ENCODE measurements around the gene ZNF101.
A peak's percentile ranks its signal among the peaks of the same experiment; 100 is the strongest.

ZNF101 gene

DNA sequence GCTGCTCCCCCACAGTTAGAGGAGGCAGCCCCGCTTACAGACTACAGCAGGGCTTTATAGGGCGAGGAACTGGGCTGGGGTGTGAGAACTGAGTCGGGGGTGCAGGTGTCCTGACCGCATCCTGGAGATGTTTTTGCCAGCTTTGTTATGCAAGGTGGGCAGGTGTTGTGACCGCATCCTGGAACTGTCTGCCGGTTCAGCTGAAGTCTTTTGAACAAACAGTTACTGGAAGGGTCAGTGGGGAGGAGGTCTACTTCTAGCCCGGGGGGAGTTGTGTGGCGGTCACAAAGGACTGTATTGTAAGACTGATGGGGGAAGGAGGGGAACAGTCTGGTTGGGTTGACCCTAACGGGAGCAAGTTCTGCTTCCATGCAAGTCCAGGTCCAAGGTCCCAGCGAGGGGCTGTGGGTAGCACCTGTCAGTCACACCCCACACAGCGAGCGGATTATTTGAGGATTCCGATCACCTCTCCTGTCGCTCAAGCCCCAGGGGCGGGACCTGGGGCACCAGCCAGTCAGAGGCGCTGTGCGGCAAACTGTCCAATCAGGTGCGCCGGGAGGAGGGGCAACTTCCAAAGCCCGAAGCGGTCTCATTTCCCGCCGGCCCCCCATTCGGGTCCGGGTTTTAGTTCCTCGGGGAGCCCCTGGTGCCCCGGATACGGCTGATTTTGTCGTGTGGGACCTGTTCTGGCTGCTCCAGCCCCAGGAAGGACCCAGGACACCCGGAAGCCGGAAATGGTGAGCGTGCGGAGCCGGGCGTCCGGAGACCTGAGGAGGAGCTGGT is at the start of gene ZNF101:
ZNF101 (plus strand) TSS at position 610 of the 783 bp plus-strand sequence; CDS start at position 735, 125 bp downstream.
- DNase-seq = peak; percentile 90
- in situ Hi-C loops (cut with HindIII; ENCODE audit: low pct_ligation_motif_present, low pct_unique_long_range_greater_than_20kb, low sequenced_read_pairs) = no loop called here

DNA sequence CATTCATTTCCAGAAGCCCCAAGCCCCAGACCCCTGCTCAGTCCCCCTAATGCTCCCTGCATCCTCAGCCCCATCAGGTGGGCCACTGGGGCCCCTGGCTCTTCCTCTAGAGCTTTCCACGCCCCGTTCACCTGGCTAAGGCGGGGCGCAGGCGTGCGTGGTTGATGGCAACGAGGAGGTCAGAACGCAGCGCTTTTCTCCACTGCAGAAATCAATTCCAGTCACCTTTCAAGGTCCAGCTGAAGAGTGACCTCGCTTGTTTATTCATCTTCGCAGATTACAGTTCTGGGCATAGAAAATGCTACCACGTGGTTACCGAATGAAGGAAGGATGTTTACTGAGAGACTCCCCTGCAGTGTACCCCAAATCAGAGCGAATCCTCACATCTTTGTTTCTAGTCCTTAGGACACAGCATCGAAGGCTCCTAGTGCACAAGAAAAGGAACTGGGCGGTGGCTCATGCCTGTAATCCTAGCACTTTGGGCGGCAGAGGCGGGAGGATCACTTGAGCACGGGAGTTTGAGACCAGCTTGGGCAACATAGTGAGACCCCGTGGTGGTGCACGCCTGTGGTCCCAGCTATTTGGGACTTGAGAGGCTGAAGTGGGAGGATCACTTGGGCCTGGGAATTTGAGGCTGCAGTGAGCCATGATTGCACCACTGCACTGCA is 49.3 kb upstream of the ZNF101 start:
- in situ Hi-C loops (cut with HindIII; ENCODE audit: low pct_ligation_motif_present, low pct_unique_long_range_greater_than_20kb, low sequenced_read_pairs) = no loop called here
- no peak for DNase-seq

DNA sequence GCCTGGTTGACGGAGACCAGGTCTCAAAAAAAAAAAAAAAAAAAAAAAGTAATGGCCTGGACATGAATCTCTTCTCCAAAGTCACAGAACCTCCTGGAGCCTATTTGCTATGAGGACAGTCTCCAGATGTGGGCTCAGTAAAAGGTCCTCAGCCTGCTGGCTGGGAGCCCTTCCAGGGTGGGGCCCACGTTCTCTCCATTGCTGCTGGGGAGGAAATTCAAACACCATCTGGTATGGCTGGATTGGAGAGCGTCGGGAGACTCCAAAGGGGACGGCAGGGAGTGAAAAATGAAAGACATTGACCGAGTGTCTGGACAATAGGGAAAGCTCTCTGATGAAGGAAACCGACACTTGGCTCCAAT is 48.8 kb upstream of the ZNF101 start:
- in situ Hi-C loops (cut with HindIII; ENCODE audit: low pct_ligation_motif_present, low pct_unique_long_range_greater_than_20kb, low sequenced_read_pairs) = no loop called here
- no peak for DNase-seq

DNA sequence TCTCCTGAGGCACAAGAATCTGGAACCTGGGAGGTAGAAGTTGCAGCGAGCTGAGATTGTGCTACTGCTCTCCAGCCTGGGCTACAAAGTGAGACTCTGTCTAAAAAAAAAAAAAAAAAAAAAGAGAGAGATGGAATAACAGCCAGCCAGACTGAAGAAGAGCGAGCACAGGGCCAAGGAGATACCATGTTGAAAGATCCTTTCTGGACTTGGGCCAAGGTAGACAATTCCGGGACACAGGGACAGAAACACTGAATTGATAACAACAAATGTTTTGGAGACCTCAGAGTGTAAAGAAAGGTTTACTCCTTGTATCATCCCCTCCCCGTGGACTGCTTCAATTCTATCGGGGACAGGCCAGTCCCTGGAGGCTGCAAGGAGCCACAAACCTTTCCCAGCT is 45.3 kb upstream of the ZNF101 start:
- DNase-seq = no peak
- in situ Hi-C loops (cut with HindIII; ENCODE audit: low pct_ligation_motif_present, low pct_unique_long_range_greater_than_20kb, low sequenced_read_pairs) = no loop called here

DNA sequence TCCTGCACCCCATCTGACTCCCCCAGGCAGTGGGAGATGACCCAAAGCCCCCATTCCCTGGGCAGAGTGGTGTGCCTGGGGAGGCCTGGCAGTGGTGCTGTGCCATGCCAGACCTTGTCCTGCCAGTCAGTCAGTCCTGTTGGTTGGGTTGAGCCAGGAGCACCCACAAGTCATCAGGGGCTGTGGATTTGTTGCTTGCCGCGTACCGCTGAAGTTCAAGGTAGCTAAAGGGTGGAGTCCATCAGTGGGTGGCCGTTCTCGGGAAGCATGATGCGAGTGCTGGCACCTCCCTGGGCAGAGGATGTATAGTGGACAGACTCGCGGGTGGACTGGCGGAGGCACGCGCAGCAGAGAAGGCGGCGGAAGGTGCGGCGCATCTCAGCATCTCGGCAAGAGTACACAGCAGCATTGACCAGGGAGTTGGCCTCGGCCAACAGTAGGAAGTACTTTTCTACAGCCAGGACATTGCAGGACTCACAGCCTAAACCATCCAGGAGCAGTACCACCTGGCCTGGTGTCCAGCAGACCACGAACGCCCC is 44.5 kb upstream of the ZNF101 start:
- in situ Hi-C loops (cut with HindIII; ENCODE audit: low pct_ligation_motif_present, low pct_unique_long_range_greater_than_20kb, low sequenced_read_pairs) = no loop called here

DNA sequence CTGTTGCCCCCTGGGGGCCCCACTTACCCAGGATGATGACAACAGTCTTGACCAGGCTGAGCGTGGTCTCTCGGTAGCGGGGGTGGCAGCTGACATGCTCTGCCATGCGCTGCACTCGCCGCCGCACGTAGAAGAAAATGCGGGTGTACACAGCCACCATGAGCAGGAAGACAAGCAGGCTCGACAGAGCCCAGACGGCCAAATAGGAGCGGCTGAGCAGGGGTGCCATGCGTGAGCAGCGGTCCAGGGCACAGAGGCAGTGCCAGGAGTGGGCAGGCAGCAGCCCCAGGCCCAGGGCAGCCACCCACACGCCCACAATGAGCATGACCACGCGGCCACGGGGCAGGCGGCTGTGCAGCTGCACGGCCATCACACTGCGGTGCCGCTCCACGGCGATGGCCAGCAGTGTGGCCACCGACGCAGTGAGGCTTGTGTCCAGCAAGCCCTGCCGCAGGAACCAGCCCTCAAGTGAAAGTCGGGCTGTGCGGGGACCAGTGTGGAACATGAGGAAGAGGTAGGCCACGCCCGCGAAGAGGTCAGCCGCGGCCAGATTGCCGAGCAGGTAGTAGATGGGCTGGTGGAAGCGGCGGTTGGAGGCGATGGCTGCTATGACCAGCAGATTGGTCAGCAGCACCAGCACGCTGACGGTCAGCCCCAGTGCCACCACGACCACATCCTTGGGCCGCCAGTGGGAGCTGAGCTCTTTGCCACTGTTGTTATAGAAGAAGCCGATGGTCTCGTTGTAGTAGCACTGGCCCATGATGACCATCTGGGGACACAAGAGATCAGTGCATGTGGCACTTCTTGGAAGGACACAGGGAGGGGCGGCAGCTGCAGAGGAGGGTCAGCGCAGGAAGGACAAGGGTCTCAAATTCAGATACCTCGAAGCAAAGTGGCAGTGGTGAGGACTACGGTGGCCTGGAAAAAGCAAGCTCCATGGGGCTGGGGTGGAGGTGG is 41.8 kb upstream of the ZNF101 start:
- in situ Hi-C loops (cut with HindIII; ENCODE audit: low pct_ligation_motif_present, low pct_unique_long_range_greater_than_20kb, low sequenced_read_pairs) = no loop called here
- DNase-seq = no peak

More for the DNA sequence above, 44.5 kb upstream of the ZNF101 start:
- DNase-seq = no peak

DNA sequence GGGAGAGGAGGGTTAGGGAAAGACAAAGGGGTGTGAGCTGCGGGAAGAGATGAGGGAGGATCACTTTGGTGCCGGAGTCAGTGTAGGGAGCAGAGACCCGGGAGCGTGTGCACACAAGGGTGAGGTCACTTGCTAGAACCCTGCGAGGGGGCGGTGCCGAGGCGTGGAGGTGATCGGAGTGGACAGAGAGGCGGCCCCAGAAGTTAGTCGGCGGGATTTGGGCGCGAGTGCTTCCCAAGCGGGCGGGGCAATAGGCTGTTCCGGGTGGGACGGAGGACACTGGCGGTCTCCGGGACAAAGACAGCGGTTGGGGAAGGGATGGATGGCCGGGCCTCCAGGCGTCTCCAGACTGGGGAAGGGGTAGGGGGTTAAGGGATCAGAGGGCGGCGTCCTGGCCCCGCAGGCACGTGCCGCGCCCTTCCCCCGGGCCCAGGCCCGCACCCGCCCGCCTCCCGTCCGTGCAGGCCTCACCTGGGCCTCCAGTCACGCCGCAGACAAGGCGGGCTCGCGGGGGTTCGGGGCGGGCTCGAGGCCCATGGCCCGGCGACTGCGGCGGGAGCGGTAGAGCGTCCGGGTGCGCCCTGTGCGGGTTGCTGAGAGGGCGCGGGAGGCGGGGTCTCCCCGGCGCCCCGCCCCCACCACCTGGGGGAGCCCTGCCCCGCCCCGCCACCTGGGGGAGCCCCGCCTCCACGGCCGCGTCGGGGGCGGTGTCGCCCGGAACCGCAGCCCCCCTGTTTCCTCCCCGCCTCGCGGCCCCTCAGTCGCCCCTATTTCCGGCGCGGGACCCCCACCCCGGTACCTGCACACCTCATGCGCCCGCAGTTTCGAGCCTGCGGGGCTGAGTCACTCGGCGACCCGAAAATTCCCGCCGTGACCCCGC is 40.8 kb upstream of the ZNF101 start, which contains the start of gene LPAR2:
LPAR2 (minus strand) TSS at position 600 of the 880 bp plus-strand sequence. CDS start 945 bp downstream, outside the sequence.
- in situ Hi-C loops (cut with HindIII; ENCODE audit: low pct_ligation_motif_present, low pct_unique_long_range_greater_than_20kb, low sequenced_read_pairs) = no loop called here
- peak; percentile 32 for DNase-seq

DNA sequence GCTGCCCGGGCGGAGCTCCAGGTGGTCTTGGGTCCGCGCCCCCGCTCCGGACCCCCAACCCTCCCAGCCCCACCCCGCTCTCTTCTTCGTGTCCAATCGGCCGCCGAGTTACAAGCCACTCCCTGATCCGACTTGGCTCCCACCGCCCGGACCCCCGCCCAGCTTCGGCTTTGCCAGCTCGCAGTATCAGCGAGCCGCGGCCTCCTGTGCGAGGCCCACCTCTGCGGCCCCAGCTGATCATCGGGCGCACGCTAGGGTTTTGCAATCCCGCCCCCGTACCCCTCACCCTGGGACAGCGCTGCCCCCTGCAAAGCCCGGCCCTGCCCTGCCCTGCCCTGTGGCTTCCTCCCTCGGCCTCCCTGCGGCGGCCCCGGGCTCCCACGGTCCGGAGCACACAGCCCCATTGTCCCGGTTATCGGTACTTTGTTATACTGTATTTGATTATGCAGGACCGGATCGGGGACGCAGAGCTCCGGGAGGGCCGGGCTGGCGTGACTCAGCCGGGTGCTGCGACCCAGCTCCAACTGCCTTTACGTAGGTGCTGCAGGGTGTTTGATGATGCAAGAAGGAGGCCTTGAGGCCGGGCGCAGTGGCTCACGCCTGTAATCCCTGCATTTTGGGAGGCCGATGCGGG is 40.0 kb upstream of the ZNF101 start:
- in situ Hi-C loops (cut with HindIII; ENCODE audit: low pct_ligation_motif_present, low pct_unique_long_range_greater_than_20kb, low sequenced_read_pairs) = no loop called here
- peak; percentile 60 for DNase-seq

DNA sequence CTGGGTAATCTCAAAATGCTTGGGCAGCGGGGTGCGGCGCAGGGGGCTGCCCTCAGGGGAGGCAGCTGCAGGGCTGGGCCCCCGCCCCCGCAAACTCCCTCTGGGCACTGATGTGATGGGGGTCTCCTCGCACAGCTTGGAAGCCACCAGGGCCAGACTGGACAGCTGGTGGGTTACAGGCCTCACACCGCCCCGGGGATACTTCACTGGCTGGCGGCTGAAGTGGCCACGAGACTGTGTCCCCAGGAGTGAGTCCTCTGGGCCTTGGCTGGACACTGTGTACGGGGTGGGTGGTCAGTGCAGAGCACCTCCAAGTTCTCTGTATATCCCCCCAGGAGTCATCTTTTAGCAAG is 38.6 kb upstream of the ZNF101 start:
- in situ Hi-C loops (cut with HindIII; ENCODE audit: low pct_ligation_motif_present, low pct_unique_long_range_greater_than_20kb, low sequenced_read_pairs) = no loop called here

DNA sequence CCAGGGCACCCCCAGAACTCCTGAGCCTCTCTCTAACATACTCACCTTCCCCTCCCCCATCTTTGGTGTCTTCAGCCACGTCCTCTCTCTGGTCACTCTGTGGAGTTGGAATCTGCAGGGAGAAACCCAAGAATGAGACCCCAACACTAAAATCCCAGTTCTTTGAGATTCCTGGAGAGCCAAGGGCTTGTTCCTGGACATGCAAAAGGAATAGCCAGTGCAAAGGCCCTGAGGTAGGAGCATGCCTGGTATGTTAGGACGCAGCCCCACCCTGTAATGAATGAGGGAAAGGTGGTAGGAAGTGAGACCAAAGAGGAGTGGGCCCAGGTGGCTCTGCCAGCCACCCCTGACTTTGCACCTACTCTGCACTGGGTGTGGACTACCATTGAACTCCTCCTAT is 38.2 kb upstream of the ZNF101 start:
- no peak for DNase-seq
- in situ Hi-C loops (cut with HindIII; ENCODE audit: low pct_ligation_motif_present, low pct_unique_long_range_greater_than_20kb, low sequenced_read_pairs) = no loop called here

More for the DNA sequence above, 38.6 kb upstream of the ZNF101 start:
- DNase-seq = no peak

DNA sequence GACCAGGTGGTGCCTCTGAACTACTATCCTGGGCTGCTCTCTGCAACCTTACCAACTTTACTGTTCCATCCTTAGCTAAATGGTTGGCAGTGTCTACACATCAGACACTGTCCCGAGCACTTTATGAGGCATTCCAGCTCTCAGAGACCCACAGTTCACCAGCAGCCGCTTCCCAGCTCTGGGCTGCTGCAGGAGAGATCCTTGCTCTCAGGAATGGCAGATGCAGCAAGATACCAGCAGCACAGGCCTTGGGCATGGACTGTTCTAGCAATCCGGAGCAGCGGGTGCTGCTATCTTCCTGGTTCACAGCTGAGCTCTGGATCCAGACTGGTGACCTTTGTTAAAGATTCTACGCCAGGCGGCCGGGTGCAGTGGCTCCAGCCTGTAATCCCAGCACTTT is 37.3 kb upstream of the ZNF101 start:
- in situ Hi-C loops (cut with HindIII; ENCODE audit: low pct_ligation_motif_present, low pct_unique_long_range_greater_than_20kb, low sequenced_read_pairs) = no loop called here
- DNase-seq = no peak

DNA sequence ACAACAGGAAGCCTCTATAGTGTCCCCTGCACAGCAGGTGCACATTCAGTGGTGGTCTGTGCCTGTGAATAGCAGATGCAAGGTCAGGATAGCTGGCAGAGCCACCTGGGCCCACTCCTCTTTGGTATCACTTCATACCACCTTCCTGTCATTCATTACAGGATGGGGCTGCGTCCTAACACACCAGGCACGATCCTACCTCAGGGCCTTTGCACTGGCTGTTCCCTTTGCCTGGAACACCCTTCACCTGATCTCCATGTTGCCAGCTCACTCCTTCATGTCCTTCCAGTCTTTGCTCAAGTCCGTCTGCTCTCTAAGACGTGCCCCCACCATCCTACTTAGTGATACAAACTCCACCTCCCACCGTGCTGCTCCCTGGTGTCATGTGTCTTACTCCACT is 36.0 kb upstream of the ZNF101 start:
- in situ Hi-C loops (cut with HindIII; ENCODE audit: low pct_ligation_motif_present, low pct_unique_long_range_greater_than_20kb, low sequenced_read_pairs) = no loop called here
- no peak for DNase-seq

DNA sequence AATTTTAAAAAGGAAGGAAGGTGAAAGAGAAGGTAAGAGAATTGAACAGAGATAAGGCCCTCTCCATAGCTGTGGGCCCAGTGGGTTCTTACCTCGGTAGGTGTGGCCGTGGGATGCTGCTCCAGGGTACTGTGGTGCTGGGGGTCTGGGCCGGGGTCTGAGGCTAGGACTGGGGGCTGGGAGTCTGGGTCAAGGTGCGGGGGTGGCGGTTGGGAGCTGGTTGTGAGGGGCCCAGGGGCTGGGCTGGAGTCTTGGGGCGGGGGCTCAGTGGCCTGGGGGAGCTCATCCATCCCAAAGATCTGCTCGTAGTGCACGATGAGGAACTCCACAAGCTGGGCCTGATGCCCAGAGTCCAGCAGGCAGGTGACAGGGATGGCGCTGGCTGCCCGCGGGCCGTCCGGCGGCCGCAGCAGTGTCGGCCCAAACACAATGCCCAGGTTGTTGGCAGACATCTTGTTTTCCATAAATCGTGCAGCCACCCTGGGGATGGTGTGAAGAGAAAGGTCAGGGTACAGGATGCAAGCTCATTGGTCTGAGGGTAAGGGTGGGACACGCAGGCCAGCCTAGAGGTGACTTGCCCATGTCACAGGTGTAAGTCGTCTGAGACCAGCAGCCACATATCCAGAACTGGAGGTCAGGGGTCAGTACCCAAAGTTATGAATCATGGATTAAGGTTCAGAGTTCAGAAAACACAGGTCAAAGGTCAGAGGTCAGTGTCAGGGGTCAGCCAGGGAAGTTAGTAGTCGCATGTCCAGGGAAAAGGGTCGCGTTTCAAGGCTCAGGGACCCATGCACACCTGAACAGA is 34.7 kb upstream of the ZNF101 start:
- no peak for DNase-seq
- in situ Hi-C loops (cut with HindIII; ENCODE audit: low pct_ligation_motif_present, low pct_unique_long_range_greater_than_20kb, low sequenced_read_pairs) = no loop called here

DNA sequence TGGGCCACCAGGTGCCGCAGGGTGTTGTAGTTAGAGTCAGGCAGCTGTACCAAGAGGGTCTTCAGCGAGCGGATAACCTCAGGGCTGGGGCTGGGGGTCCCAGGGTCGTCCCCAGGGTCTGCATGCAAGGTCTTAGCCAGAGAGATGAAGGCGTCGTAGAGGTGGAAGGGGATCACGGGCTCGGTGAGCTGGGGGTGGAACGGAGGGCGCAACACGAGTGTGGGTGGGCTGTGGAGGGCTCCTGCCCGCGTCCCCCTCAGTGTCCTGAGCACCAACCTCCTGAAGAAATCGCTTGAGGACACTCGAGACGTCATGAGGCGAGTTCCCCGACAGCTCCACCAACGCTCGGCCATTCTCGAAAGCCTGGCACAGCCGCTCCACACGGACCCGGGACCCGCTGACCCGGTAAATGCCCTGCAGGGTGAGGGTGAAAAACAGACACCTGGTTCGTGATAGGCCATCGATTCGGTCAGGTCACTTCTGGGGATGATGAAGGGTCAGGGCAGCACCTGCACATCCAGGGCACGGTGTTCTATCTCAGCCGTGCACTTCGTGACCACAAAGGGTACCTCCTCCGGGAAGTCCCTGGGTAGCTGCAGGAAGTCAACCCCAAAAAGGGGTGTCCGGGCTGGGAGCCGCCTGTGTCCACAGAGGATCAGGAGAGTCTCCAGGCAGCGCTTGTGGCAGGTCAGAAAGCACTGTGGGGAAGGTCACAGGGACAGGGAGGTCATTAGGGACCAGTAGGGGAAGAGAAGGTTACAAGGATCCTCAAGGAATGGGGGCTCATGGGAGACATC is 33.9 kb upstream of the ZNF101 start:
- no peak for DNase-seq
- in situ Hi-C loops (cut with HindIII; ENCODE audit: low pct_ligation_motif_present, low pct_unique_long_range_greater_than_20kb, low sequenced_read_pairs) = no loop called here

DNA sequence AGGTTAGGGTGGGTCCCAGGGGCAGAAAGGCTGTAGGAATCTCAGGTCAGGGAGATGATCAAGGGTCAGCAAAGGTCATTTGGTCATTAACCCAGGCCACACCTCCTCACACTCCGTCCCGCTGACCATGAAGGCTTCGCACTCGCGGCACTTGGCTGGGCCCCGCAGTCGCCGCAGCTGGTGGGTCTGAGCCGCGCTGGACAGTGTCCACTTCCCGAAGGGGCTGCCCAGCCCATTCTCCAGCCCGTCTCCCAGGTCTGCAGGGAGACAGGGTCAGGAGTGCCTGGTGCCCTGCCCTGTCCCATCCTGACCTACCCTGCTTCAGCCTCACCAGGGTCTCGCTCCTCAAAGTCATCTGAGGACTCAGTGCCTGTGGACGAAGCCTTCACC is 33.3 kb upstream of the ZNF101 start:
- DNase-seq = no peak
- in situ Hi-C loops (cut with HindIII; ENCODE audit: low pct_ligation_motif_present, low pct_unique_long_range_greater_than_20kb, low sequenced_read_pairs) = no loop called here

DNA sequence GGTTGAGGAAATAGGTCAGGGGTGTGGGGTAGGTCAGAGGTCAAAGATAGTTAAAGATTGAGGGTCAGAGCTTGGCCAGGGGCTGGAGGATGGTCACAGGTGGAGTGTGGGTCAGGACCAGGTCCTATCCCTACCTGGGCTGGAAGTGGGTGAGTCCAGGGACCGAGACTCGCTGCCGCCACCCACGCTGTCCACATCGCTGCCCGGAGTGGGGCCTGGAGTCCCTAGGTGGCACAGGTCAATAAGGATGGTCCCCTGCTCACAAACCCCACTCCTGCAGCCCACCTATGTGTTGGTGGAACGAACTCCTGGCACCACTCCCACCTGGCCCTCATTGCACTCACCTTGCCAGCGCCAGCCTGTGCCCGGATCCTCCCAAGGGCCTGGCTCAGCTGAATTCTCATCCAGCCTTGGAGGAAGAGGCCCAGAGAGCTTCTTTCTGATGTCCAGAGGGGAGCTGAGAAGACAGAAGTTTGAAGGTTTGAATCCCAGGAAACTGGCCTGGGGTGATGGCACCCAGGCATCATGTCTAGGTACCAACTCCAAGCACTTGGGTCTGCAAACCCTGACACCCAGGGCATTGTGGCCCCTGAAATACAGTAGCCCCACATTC is 32.0 kb upstream of the ZNF101 start:
- in situ Hi-C loops (cut with HindIII; ENCODE audit: low pct_ligation_motif_present, low pct_unique_long_range_greater_than_20kb, low sequenced_read_pairs) = no loop called here
- no peak for DNase-seq

Measured in ACHN (cell line).